Thymus (tissue), 11 donors: ENCODE measurements around the gene HIPK2. TPM values are rescaled to one million over a fixed set of nuclear protein-coding genes. Genes with fewer than 3 reads are reported as not detected.

ENCODE experiments used
- DNase-seq, 9 donors: peaks; one replicate each; pipeline ENCODE4 v3.0.0-alpha.2; 2013; ENCODE audit warnings: low spot score in 9 of 9, low read depth in 6 of 9, missing footprints in 1 of 9
- H3K27ac ChIP-seq, 2 donors: one replicate each; pipeline ENCODE4 v1.5.1; 2013; ENCODE audit warnings: control low read depth in 1 of 2, low read depth in 1 of 2, low read length in 1 of 2, mild to moderate bottlenecking in 1 of 2, moderate library complexity in 1 of 2
- H3K27me3 ChIP-seq, 2 donors: one replicate each; pipeline ENCODE4 v1.5.1; 2013; ENCODE audit warnings: low read length in 1 of 2; ENCODE audit not compliant: control insufficient read depth in 2 of 2, insufficient read depth in 1 of 2
- H3K36me3 ChIP-seq, 2 donors: one replicate each; pipeline ENCODE4 v1.5.1; 2013; ENCODE audit warnings: low read length in 1 of 2, mild to moderate bottlenecking in 1 of 2, moderate library complexity in 1 of 2; ENCODE audit not compliant: control insufficient read depth in 2 of 2, insufficient read depth in 2 of 2
- H3K4me1 ChIP-seq, 2 donors: one replicate each; pipeline ENCODE4 v1.5.1; 2013; ENCODE audit warnings: low read length in 2 of 2; ENCODE audit not compliant: control insufficient read depth in 2 of 2, insufficient read depth in 2 of 2
- H3K4me3 ChIP-seq, 2 donors: one replicate each; pipeline ENCODE4 v1.5.1; 2013; ENCODE audit warnings: low read length in 2 of 2, control low read depth in 1 of 2, mild to moderate bottlenecking in 1 of 2
- H3K9me3 ChIP-seq, 2 donors: one replicate each; pipeline ENCODE4 v1.5.1; 2013; ENCODE audit warnings: low read length in 1 of 2, mild to moderate bottlenecking in 1 of 2; ENCODE audit not compliant: control insufficient read depth in 2 of 2, insufficient read depth in 1 of 2
- WGBS: extraction: QIAGEN DNeasy Blood & Tissue Kit; methylation state at CpG from one replicate; pipeline ENCODE4 v1.1.7; 2013; 5-methylcytosine and 5-hydroxymethylcytosine counted together
- polyA plus RNA-seq: library from polyadenylated mRNA; stranded (reverse); fragments of 200-250 nt; gene quantifications from one replicate; pipeline ENCODE4 v1.2.3, GENCODE V29; 2013
- total RNA-seq: library from RNA; stranded (reverse); fragments of 120-200 nt; gene quantifications from one replicate; pipeline ENCODE4 v1.2.4, GENCODE V29; 2013
- donor health status: healthy.

Gene HIPK2
- total and polyA plus RNA-seq, 2 donors: 3.4 to 5.8 TPM

DNA sequence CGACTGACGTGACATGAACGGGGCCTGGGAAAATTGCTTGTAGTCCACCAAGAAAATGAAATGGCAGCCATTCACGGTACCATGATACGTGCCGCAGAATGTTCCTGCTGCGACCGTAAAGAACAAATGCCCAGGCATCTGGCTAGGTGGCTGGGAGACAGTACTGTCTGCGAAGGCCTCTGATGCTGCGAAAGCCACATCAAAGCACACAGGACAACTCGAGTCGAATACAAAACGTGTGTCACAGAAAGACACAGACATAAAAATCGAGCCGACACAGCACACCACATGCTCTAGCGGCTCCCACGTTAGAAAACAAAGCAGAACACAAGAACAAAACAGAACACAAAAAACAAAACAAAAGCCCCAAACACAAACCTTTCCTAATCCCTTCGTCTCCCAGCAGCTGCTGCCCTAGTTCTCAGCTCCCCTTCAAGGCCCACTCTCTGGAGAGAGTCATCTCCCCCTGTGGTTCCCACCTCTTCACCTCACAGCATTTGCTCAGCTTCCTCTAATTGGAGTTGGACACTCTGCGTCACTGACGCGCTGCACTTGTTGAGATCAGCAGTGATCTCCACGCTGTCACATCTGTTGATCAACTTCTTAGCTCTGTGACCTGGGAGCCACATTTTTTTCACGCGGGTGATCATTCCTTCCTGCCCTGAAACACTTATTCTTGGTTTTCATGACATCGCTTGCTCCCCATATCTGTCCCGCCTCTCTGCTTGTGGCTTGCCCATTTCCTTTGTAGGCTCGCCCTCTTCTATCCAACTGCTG lies 142.1 kb downstream of the HIPK2 start:
- DNase-seq: peak in 7 of 9 donors; percentile 55 to 87 (median 68)
- peaks cover 30 to 71% of the 10 kb centered on the region in 2 donors for H3K4me1 ChIP-seq
- peaks cover 8 to 13% of the 10 kb centered on the region in 2 donors for H3K36me3 ChIP-seq
- H3K4me3 ChIP-seq: peak overlapping the region in 1 of 2 donors; percentile 24
- WGBS: 31% methylated on average over 27 of the region's 27 CpGs
- no peaks in the 10 kb centered on the region for H3K27me3 ChIP-seq
- peak overlapping the region; percentile 87 to 89 for H3K27ac ChIP-seq
- peaks cover 0 to 3% of the 10 kb centered on the region in 2 donors for H3K9me3 ChIP-seq

DNA sequence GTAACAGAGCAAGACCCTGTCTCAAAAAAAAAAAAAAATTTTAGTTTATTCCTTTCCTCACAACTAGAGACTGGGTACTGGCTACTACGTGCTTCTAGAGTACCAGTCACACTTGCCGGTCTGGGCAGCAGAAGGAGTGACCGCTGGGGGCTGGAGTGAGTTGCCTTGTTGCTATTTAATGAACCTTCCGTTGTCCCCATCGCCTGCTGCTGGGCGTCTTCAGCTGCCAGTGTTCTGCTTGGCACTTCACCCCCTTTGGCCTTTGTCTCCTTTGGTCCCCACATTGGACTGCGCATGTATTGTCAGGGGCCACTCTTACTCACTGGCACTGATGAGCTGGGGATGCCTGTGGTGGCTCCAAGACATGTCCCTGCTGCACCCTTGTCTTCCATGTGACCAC lies 143.7 kb downstream of the HIPK2 start:
- 98% methylated on average over 7 of the region's 7 CpGs for WGBS
- peaks cover 32 to 75% of the 10 kb centered on the region in 2 donors for H3K4me1 ChIP-seq

DNA sequence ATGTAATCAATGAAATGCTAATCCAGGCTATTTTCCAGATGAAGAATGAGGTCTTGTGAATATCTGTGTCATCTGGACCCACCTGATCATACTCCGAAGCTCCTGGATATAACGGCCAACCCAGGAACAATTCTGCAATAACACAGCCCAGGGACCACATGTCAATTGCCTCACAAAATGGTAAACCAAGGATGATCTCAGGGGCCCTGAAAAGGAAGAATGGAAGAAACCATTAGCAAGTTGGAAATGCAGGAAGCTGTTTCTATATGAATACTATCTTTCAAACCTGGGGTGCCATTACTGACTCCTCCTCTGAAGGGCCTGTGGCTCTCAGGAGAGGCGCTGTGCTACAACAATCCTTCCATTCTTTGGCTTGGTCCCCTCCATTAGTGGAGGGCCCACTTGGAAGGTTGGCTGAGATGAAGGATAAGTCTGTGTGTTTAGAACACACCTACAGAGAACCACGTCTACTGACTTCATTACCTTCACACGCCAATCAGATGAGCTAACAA lies 146.2 kb downstream of the HIPK2 start:
- H3K4me3 ChIP-seq: no peak overlapping the region
- no peaks in the 10 kb centered on the region for H3K27me3 ChIP-seq
- no peak for DNase-seq
- H3K36me3 ChIP-seq: peaks cover 21 to 33% of the 10 kb centered on the region in 2 donors
- over 99% methylated on average over 5 of the region's 5 CpGs for WGBS
- H3K9me3 ChIP-seq: peaks cover 0 to 2% of the 10 kb centered on the region in 2 donors
- peaks cover 31 to 77% of the 10 kb centered on the region in 2 donors for H3K4me1 ChIP-seq
- H3K27ac ChIP-seq: peak overlapping the region in 1 of 2 donors; percentile 44

More for the DNA sequence above, 143.7 kb downstream of the HIPK2 start:
- Histone ChIP-seq H3K9me3 (peaks cover 0 to 3% of the 10 kb centered on the region in 2 donors), H3K4me3 (no peak overlapping the region), H3K27me3 (no peaks in the 10 kb centered on the region), H3K36me3 (peaks cover 17 to 20% of the 10 kb centered on the region in 2 donors), H3K27ac (peak overlapping the region in 1 of 2 donors; percentile 39)
- no peak for DNase-seq

DNA sequence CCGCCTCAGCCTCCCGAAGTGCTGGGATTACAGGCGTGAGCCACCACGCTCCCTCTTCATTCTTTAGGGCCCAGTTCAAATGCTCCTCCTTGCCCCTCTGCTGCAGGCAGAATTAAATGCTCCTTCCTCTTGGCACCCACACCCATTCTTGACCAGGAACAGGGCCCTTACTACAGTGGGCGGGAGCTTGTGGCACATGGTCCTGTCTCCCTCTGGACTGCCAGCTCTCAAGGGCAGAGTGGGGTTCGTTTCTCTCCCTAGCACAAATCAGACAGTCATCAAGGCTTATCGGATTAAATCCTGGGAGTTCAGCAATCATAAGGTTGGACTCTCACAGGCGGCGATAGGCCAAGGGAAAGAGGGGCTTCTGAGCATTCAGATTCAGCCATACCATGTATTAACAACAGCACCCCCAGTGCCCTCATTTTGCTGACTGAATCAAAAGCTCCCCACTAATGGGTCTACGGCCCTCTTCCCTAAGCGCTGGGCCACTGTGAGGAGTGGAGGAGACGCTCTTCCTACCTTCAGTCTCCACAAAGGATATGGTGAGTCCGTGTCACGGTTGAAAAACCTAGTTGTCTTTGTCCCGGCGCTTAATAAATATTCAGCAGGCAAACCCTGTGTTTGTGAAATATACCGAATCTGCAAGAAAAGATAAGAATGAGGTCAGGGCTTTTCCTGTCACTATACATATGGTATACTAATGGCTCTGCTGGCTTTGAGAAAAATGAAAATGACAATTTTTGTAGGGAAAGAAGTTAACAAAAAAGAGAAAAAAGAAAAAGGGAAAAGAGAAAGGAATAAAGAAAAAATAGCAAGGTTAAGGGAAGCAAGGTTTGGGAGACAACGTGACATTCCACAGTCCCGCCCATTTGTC lies 146.9 kb downstream of the HIPK2 start:
- DNase-seq: no peak
- Histone ChIP-seq H3K9me3 (no peaks in the 10 kb centered on the region), H3K27ac (no peak overlapping the region), H3K4me3 (no peak overlapping the region), H3K27me3 (no peaks in the 10 kb centered on the region), H3K4me1 (peaks cover 32 to 77% of the 10 kb centered on the region in 2 donors), H3K36me3 (peaks cover 21 to 38% of the 10 kb centered on the region in 2 donors)
- whole genome bisulfite sequencing: 79% methylated on average over 19 of the region's 19 CpGs

DNA sequence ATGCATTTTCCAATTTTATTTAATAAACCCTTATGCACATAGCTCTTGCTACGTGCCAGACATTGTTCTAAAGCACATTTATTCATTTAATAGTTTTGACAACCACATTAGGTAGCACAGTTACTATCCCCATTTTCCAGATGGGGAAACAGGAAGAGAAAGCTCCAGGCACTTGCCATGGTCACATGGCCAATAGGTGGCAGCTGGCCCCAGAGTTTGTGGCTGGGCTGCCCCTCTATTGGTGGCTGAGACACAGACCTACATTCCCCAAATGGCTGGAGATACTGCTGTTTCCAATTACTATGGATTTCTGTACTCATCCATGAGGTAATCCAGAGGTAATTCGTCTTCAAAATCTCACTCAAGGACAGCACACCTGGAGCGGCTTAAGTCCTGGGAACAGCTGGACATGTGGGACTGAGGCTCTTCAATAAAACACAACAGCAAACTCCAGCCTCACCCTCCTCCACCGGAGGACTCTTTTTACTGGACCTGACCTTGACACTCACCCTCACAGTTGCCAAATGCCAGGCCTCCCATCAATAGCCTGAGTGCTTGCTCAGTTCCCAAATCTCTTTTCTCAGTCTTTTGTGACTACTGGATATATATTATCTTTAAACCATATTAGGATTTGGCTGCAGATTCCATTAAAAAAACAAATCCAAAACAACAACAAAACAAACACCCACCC lies 148.3 kb downstream of the HIPK2 start:
- WGBS: 97% methylated on average over 4 of the region's 4 CpGs

DNA sequence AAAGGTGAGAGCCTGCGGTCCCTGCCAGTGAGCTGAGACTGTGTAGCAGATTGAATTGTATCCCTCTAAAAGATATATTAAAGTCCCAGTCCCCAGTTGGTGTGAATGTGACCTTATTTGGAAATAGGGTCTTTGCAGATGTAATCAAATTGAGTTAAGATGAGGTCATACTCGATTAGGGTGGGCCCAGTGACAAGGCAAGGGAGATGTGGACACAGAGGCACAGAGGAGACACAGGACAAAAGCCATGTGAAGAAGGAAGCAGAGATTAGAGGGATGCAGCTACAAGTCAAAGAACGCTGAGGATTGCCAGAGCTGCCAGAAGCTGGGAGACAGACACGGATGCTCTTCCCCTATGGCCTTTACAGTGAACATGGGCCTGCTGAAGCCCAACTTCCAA lies 150.0 kb downstream of the HIPK2 start:
- WGBS: 97% methylated on average over 4 of the region's 4 CpGs
- Histone ChIP-seq H3K9me3 (no peaks in the 10 kb centered on the region), H3K4me1 (peaks cover 22 to 72% of the 10 kb centered on the region in 2 donors), H3K27me3 (no peaks in the 10 kb centered on the region), H3K4me3 (no peak overlapping the region), H3K36me3 (peaks cover 32 to 53% of the 10 kb centered on the region in 2 donors), H3K27ac (peak overlapping the region; percentile 71 to 84)
- no peak for DNase-seq

More for the DNA sequence above, 148.3 kb downstream of the HIPK2 start:
- no peaks in the 10 kb centered on the region for H3K27me3 ChIP-seq
- H3K9me3 ChIP-seq: no peaks in the 10 kb centered on the region
- DNase-seq: no peak
- no peak overlapping the region for H3K27ac ChIP-seq
- no peak overlapping the region for H3K4me3 ChIP-seq
- peaks cover 26 to 48% of the 10 kb centered on the region in 2 donors for H3K36me3 ChIP-seq
- H3K4me1 ChIP-seq: peaks cover 21 to 72% of the 10 kb centered on the region in 2 donors

DNA sequence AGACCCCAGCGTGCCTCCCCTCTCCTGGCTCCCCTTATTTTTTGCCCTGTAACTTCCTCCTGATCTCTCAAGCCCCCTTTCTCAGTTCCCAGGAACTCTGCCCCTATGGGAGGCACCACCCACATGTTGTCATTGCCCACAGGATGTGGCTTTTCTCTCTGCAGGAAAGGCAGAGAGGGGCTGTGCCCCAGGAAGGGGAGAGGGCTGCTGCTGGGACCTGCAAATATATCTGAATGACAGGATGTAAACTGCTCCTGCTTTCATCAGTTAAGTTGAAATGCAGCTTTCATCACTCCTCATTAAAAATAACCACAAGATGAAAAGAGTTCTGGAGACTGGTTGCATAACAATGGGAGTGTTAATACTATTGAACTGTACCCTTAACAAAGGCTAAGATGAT lies 151.0 kb downstream of the HIPK2 start:
- 6% methylated on average over 1 of the region's 1 CpG for WGBS
- peak in 6 of 9 donors; percentile 43 to 88 (median 68) for DNase-seq
- no peak overlapping the region for H3K4me3 ChIP-seq
- H3K9me3 ChIP-seq: no peaks in the 10 kb centered on the region
- peaks cover 34 to 61% of the 10 kb centered on the region in 2 donors for H3K36me3 ChIP-seq
- peak overlapping the region in 1 of 2 donors; percentile 84 for H3K27ac ChIP-seq
- H3K4me1 ChIP-seq: peaks cover 22 to 69% of the 10 kb centered on the region in 2 donors
- H3K27me3 ChIP-seq: no peaks in the 10 kb centered on the region

DNA sequence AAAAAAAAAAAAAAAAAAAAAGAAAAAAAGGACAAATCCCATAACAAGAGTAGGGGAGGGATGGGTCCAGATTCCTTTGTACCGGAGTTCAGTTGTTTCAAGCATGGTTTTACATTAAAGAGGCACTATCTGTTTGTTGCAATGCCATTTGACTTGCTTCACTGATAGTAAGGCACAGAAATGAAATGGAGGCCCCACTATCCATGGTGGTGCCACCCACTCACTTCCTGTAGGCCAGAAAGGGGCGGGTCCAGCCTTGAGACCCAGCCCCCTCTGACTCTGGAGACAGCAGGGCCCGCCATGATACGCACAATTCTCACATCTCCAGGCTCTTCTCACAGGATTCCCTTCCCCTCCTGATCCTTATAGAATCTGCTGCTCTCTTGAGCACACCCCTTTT lies 154.3 kb downstream of the HIPK2 start:
- DNase-seq: no peak
- 95% methylated on average over 4 of the region's 4 CpGs for WGBS
- Histone ChIP-seq H3K27ac (no peak overlapping the region), H3K9me3 (no peaks in the 10 kb centered on the region), H3K36me3 (peaks cover 25 to 54% of the 10 kb centered on the region in 2 donors), H3K4me1 (peaks cover 18 to 40% of the 10 kb centered on the region in 2 donors), H3K4me3 (no peak overlapping the region), H3K27me3 (no peaks in the 10 kb centered on the region)
